Colon (tissue), 2 donors: ENCODE results near the gene CARNS1.

Experiments used
- FAIRE-seq: peaks from 2 replicates; lab custom pipeline; 2012; peaks lifted over from hg19 to GRCh38; lab: Jason Lieb, UNC
- donor health status: control.
- donor health status: control.

Gene CARNS1

GRCh38 chr11:67428052-67429001, 12.8 kb downstream of the CARNS1 start, which contains the start of gene RPS6KB2:
Gene RPS6KB2, plus strand, starts transcription at chr11:67428494. Its CDS starts 52 bp downstream, at chr11:67428546.
- no peak for FAIRE-seq

- no peak for FAIRE-seq
Observed at GRCh38 chr11:67429038-67429668, 13.7 kb downstream of the CARNS1 start.

- no peak for FAIRE-seq
Observed at GRCh38 chr11:67429722-67430121, 14.2 kb downstream of the CARNS1 start.

- FAIRE-seq: no peak
Observed at GRCh38 chr11:67431346-67432249, 16.1 kb downstream of the CARNS1 start.

- no peak for FAIRE-seq
Observed at GRCh38 chr11:67432655-67433349, 17.3 kb downstream of the CARNS1 start.

- no peak for FAIRE-seq
Observed at GRCh38 chr11:67433536-67434394, 18.3 kb downstream of the CARNS1 start.

- FAIRE-seq: no peak
Observed at GRCh38 chr11:67434395-67434881, 19.0 kb downstream of the CARNS1 start.

- FAIRE-seq: no peak
Observed at GRCh38 chr11:67435031-67435726, 19.7 kb downstream of the CARNS1 start.

- FAIRE-seq: no peak
Observed at GRCh38 chr11:67435727-67436458, 20.4 kb downstream of the CARNS1 start.

- no peak for FAIRE-seq
Observed at GRCh38 chr11:67436459-67437081, 21.1 kb downstream of the CARNS1 start.

- FAIRE-seq: no peak
Observed at GRCh38 chr11:67437082-67437808, 21.8 kb downstream of the CARNS1 start, which contains the start of gene PTPRCAP. Gene PTPRCAP, minus strand, starts transcription at chr11:67437682. Its CDS starts 63 bp downstream, at chr11:67437619.

GRCh38 chr11:67437809-67438157, 22.3 kb downstream of the CARNS1 start:
- FAIRE-seq: no peak

GRCh38 chr11:67438158-67438902, 22.9 kb downstream of the CARNS1 start:
- no peak for FAIRE-seq

GRCh38 chr11:67439321-67440228, 24.1 kb downstream of the CARNS1 start:
- no peak for FAIRE-seq

GRCh38 chr11:67440229-67441097, 25.0 kb downstream of the CARNS1 start:
- FAIRE-seq: no peak
